Middle frontal gyrus (tissue), 1 donor: ENCODE results near the gene SMTNL2.
"Not testable (repeated sequence)": the region's sequence is repeated elsewhere in the genome, so short reads cannot be mapped to it uniquely, and the experiment has no call there.

ENCODE experiments used
- DNase-seq: peaks from one replicate; pipeline ENCODE4 v3.0.0-alpha.2; 2015; ENCODE audit warnings: low spot score; ENCODE audit errors: extremely low spot score

Gene SMTNL2

GRCh38 chr17:4584917-4585637, 748 bp downstream of the SMTNL2 start:
- no peak for DNase-seq

GRCh38 chr17:4585638-4585994, 1.3 kb downstream of the SMTNL2 start:
- no peak for DNase-seq

GRCh38 chr17:4586043-4586442, 1.7 kb downstream of the SMTNL2 start:
- DNase-seq = no peak

- DNase-seq = no peak
These were observed 2.9 kb downstream of the SMTNL2 start for GRCh38 chr17:4587195-4587594.

GRCh38 chr17:4587803-4588202, 3.5 kb downstream of the SMTNL2 start:
- DNase-seq = no peak

- no peak for DNase-seq
These were observed 4.1 kb downstream of the SMTNL2 start for GRCh38 chr17:4588391-4588790.

GRCh38 chr17:4588898-4589625, 4.7 kb downstream of the SMTNL2 start:
- no peak for DNase-seq

- DNase-seq = not testable (repeated sequence)
These were observed 5.7 kb downstream of the SMTNL2 start for GRCh38 chr17:4590042-4590441.

GRCh38 chr17:4590981-4591453, 6.7 kb downstream of the SMTNL2 start:
- DNase-seq = no peak

GRCh38 chr17:4591529-4591928, 7.2 kb downstream of the SMTNL2 start:
- DNase-seq = no peak

- DNase-seq = no peak
These were observed 8.1 kb downstream of the SMTNL2 start for GRCh38 chr17:4592240-4593005.

GRCh38 chr17:4593021-4593421, 8.7 kb downstream of the SMTNL2 start:
- no peak for DNase-seq

GRCh38 chr17:4594406-4594805, 10.1 kb downstream of the SMTNL2 start:
- no peak for DNase-seq

GRCh38 chr17:4594931-4595684, 10.8 kb downstream of the SMTNL2 start:
- no peak for DNase-seq

- DNase-seq = not testable (repeated sequence)
These were observed 11.5 kb downstream of the SMTNL2 start for GRCh38 chr17:4595685-4596342.

GRCh38 chr17:4596636-4597380, 12.5 kb downstream of the SMTNL2 start:
- DNase-seq = no peak

GRCh38 chr17:4597975-4598374, 13.6 kb downstream of the SMTNL2 start:
- DNase-seq = no peak

GRCh38 chr17:4598776-4599504, 14.6 kb downstream of the SMTNL2 start:
- DNase-seq = no peak

- DNase-seq = no peak
These were observed 15.4 kb downstream of the SMTNL2 start for GRCh38 chr17:4599505-4600281.
